ES-I3 (cell line): Measurements from ENCODE around the gene POLR2L.

Experiments
- H3K36me3 ChIP-seq: 2 replicates; pipeline ENCODE4 v1.6.1; 2013; ENCODE audit warnings: mild to moderate bottlenecking, low read length, control low read depth, moderate library complexity; ENCODE audit not compliant: insufficient read depth
- H3K4me1 ChIP-seq: 2 replicates; pipeline ENCODE4 v1.6.1; 2013; ENCODE audit warnings: mild to moderate bottlenecking, control low read depth, low read length; ENCODE audit not compliant: insufficient read depth
- H3K9ac ChIP-seq: 2 replicates; pipeline ENCODE4 v1.6.1; 2013; ENCODE audit warnings: low read depth, mild to moderate bottlenecking, low read length, moderate library complexity
- H3K9me3 ChIP-seq: 2 replicates; pipeline ENCODE4 v1.6.1; 2013; ENCODE audit warnings: mild to moderate bottlenecking, low read length, moderate library complexity; ENCODE audit not compliant: control insufficient read depth, insufficient read depth

The POLR2L gene

GRCh38 chr11:863910-864827, 21.8 kb upstream of the POLR2L start:
- H3K36me3 ChIP-seq, result no peaks in the 10 kb centered on the region
- no peaks in the 10 kb centered on the region for H3K9me3 ChIP-seq
- no peak overlapping the region; the same call in 1 of the 2 replicates for H3K9ac ChIP-seq
- peaks cover 21% of the 10 kb centered on the region for H3K4me1 ChIP-seq

- Histone ChIP-seq H3K4me1 (peaks cover 21% of the 10 kb centered on the region), H3K36me3 (no peaks in the 10 kb centered on the region), H3K9me3 (no peaks in the 10 kb centered on the region), H3K9ac (peak overlapping the region; percentile 21)
Measured at GRCh38 chr11:863023-863909, 20.9 kb upstream of the POLR2L start.

DNA sequence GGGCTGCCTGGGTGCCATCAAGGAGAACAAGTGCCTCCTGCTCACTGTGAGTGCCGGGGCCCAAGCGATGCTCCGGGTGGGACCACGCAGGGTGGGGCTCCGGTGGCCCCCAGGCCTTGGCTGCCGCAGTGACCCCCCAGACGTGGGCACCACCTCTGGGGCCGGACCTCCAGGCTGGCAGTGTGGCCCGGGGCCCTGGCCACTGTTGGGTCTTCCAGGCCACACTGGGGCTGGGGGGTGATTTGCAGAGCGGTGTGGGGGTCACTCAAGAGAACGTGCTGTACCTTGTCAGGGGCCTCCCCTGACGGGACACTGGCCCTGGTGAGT, 20.3 kb upstream of the POLR2L start:
- H3K36me3 ChIP-seq, result no peaks in the 10 kb centered on the region
- H3K4me1 ChIP-seq, result peaks cover 21% of the 10 kb centered on the region
- H3K9me3 ChIP-seq, result no peaks in the 10 kb centered on the region
- H3K9ac ChIP-seq, result peak overlapping the region; percentile 21

DNA sequence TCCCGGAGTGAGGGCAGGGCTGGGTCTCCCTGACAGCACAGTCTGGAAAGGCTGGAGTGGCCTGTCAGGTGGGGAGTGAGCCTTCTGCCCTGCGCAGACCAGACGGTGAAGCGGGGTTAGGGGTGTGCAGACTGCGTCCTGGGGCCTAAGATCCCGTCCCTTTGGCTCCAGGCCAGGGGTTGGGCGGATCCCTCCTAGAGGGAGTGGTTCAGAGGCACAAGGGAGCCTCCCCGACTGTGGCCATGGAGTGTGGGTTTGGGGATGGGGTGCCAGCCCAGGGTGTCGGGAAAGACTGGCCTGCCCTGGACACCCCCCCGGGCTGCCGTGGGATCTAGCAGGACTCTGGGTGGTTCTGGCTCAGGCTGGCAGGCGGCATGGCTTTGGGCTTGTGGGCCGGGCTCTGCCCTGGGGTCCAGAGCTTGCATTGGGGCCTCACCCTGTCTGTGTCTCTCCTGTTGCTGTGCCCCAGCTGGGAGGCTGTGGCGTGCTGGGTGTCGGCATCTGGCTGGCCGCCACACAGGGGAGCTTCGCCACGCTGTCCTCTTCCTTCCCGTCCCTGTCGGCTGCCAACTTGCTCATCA, 19.8 kb upstream of the POLR2L start:
- H3K9ac ChIP-seq, result peak overlapping the region; percentile 21; the same call in 1 of the 2 replicates
- no peaks in the 10 kb centered on the region for H3K9me3 ChIP-seq
- H3K36me3 ChIP-seq, result no peaks in the 10 kb centered on the region
- peaks cover 21% of the 10 kb centered on the region for H3K4me1 ChIP-seq

DNA sequence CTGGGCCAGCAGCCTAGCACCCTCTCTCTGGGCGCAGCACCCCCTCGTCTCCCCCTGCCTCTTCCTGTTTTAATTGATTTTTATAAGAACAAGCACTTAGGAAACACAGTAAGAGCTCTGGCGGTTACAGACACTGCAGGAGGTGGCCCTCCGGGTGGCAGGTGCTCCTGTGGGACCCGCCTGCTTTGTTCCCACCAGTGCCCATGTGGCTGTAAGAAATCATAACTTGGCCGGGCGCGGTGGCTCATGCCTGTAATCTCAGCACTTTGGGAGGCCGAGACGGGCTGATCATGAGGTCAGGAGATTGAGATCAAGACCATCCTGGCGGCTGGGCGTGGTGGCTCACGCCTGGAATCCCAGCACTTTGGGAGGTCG, 18.8 kb upstream of the POLR2L start:
- Histone ChIP-seq H3K36me3 (no peaks in the 10 kb centered on the region), H3K9ac (no peak overlapping the region), H3K4me1 (peaks cover 21% of the 10 kb centered on the region), H3K9me3 (no peaks in the 10 kb centered on the region)

DNA sequence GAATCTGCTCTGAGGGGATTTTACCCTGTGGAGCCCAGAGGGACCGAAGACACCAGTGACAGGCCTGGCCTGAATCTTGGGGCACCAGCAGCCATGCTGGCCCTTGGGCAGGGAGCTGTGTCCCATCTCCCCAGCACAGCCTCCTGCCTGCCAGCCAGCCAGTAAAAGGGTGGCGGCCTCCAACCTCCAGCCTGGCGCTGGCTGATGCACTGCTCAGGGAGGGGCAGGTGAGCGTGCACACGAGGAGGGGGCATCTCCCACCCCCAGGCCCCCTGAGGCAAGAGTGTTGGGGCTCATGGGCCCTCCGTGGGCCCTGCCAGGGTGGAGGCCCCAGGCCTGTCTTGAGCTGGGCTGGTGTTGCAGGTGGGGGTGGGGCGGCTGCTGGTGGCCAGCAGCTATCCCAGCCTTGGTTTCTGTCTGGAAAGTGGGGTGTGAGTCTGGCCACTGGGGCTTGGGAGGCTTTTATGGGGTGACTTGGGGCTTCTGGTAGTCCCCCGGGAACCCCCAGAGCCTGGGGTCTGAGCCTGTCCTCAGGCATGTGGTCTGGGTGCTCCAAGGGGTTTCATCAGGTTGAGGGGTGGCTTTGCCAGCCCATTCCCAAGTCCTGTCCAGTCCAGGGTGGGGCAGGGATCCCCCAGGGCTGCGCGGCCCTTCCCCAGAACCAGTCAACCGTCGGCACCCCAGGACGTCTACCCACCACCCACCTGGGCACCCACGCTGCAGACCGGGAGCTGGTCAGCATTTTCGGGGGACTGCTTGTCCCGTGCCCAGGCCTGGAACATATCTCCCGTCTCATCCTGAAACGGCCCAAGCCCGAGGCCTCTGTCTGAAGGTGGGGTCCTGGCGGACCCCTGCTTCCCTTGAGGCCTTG, 18.1 kb upstream of the POLR2L start:
- Histone ChIP-seq H3K4me1 (peaks cover 21% of the 10 kb centered on the region), H3K36me3 (no peaks in the 10 kb centered on the region), H3K9ac (no peak overlapping the region), H3K9me3 (no peaks in the 10 kb centered on the region)

GRCh38 chr11:859394-860131, 17.2 kb upstream of the POLR2L start:
- Histone ChIP-seq H3K4me1 (peaks cover 21% of the 10 kb centered on the region), H3K9ac (no peak overlapping the region)

DNA sequence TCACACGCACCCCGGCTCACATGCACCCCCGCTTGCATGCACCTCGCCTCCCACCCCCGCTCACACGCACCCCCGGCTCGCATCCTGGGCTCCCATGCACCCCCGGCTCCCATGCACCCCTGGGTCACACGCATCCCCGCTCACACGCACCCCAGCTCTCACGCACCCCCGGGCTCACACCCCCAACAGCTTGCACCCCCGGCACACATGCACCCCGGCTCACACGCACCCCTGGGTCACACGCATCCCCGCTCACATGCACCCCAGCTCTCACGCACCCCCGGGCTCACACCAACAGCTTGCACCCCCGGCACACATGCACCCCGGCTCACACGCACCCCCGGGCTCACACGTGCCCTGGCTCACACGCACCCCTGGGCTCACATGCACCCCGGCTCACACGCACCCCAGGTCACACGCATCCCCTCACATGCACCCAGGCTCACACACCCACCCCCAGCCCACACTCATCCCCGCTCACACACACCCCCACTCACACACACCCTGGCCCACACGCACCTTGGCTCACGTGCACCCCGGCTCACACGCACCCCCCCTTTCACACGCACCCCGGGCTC, 16.5 kb upstream of the POLR2L start:
- Histone ChIP-seq H3K36me3 (no peaks in the 10 kb centered on the region), H3K9ac (no peak overlapping the region), H3K9me3 (no peaks in the 10 kb centered on the region), H3K4me1 (peaks cover 19% of the 10 kb centered on the region)

More at GRCh38 chr11:859394-860131, 17.2 kb upstream of the POLR2L start:
- no peaks in the 10 kb centered on the region for H3K9me3 ChIP-seq
- H3K36me3 ChIP-seq, result no peaks in the 10 kb centered on the region

DNA sequence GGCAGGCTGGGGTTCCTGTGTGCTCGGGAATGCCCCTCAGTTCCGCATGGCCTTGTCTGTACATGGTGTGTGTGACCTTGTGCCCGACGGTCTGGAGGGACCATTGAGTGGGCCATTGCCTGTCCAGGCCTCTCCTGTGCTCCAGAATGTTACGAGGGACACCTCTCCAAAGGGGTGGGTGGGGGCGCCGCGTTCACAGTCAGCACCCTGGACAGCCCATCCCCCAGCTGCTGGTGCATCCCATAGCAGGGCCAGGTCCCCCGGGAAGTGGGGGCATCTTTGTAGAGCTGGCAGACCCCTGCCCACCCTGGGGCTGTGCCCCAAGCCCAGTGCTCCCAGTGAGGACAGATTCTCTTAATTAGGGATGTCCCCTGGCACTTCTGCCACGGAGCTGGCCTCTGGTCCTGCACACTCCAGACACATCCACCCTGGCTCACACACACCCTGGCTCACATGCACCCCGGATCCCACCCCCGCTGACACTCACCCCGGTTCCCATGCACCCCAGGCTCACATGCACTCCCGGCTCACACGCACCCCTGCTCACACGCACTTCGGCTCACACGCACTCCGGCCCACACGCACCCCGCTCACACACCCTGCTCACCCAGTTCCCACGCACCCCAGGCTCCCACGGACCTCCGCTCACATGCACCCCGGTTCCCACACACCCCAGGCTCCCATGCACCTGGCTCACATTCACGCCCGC, 15.9 kb upstream of the POLR2L start:
- no peaks in the 10 kb centered on the region for H3K9me3 ChIP-seq
- H3K36me3 ChIP-seq, result no peaks in the 10 kb centered on the region
- H3K4me1 ChIP-seq, result peaks cover 14% of the 10 kb centered on the region
- H3K9ac ChIP-seq, result no peak overlapping the region

DNA sequence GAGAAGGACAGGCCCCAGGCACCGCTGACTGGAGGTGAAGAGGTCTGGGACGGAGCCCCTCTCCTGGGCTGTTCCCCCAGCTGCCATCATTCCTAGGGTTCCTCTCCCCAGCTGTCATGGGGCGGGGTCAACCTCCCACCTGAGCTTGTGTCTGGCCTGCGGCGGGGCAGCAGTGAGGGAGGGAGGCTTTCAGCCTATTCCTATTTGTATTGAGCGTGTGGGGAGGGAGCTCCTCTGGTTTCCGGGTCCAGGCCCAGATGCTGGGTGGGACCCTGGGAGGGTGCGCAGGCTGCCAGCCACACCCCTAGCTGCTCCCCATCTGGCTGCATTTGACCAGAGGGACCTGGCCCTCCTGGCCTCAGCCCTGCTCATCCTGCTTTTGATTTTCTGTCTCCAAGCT, 14.1 kb upstream of the POLR2L start:
- Histone ChIP-seq H3K36me3 (no peaks in the 10 kb centered on the region), H3K9ac (no peak overlapping the region), H3K4me1 (peaks cover 3% of the 10 kb centered on the region; the same call in 1 of the 2 replicates), H3K9me3 (no peaks in the 10 kb centered on the region)

GRCh38 chr11:855796-856195, 13.5 kb upstream of the POLR2L start:
- Histone ChIP-seq H3K4me1 (peaks cover 3% of the 10 kb centered on the region; the same call in 1 of the 2 replicates), H3K9me3 (no peaks in the 10 kb centered on the region), H3K9ac (no peak overlapping the region), H3K36me3 (no peaks in the 10 kb centered on the region)

DNA sequence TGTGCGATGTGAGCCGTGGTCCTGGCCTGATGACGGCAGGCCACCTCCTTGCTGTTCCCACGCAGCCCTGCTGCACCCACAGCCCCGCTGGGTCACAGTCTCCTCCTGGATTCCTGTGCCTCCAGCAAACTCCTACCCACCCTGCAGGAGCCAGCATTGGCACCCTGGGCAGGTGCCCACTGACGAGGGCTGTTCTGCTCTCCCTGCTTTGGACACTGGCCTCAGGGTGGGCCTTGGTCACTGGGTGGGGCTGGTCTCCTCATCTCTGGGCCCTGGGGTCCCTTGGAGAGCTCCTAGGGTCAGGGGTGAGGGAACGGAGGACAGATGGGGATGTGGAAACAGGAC, 13.0 kb upstream of the POLR2L start:
- Histone ChIP-seq H3K9me3 (no peaks in the 10 kb centered on the region), H3K4me1 (peaks cover 3% of the 10 kb centered on the region; the same call in 1 of the 2 replicates), H3K36me3 (no peaks in the 10 kb centered on the region), H3K9ac (no peak overlapping the region)
